Dendritic cell treated with granulocyte-macrophage colony-stimulating factor and Interleukin-4, amounts not matched to agents 40 ng/mL and 50 ng/mL, for 4 days (primary cell): Measurements from ENCODE around the gene KCNJ4.

Experiments used
- H3K27ac Mint-ChIP-seq: one replicate; pipeline ENCODE4 v1.8.0; 2022; ENCODE audit warnings: mild to moderate bottlenecking, mixed read lengths
- H3K27me3 Mint-ChIP-seq: one replicate; pipeline ENCODE4 v1.8.0; 2022; ENCODE audit warnings: mild to moderate bottlenecking, mixed read lengths
- H3K36me3 Mint-ChIP-seq: one replicate; pipeline ENCODE4 v1.8.0; 2022; ENCODE audit warnings: low read depth, mixed read lengths
- H3K4me1 Mint-ChIP-seq: one replicate; pipeline ENCODE4 v1.8.0; 2022; ENCODE audit warnings: low read depth, mixed read lengths
- H3K4me3 Mint-ChIP-seq: one replicate; pipeline ENCODE4 v1.8.0; 2022; ENCODE audit warnings: mild to moderate bottlenecking, moderate library complexity, mixed read lengths
- H3K9me3 Mint-ChIP-seq: one replicate; pipeline ENCODE4 v1.8.0; 2022; ENCODE audit warnings: mixed read lengths
- intact Hi-C: fragments of 100-400 bp; cut with micrococcal nuclease; formaldehyde crosslinking; loops from one replicate; pipeline ENCODE4 v1.15.0; 2022

The KCNJ4 gene

GRCh38 chr22:38465673-38466490, 10.9 kb upstream of the KCNJ4 start:
- peaks cover 96% of the 10 kb centered on the region for H3K27me3 Mint-ChIP-seq
- no peak overlapping the region for H3K27ac Mint-ChIP-seq
- H3K4me3 Mint-ChIP-seq, result no peak overlapping the region
- H3K9me3 Mint-ChIP-seq, result no peaks in the 10 kb centered on the region
- H3K36me3 Mint-ChIP-seq, result no peaks in the 10 kb centered on the region
- intact Hi-C loops, result no loop called here
- H3K4me1 Mint-ChIP-seq, result peaks cover 16% of the 10 kb centered on the region

- intact Hi-C loops, result no loop called here
- no peaks in the 10 kb centered on the region for H3K36me3 Mint-ChIP-seq
- H3K9me3 Mint-ChIP-seq, result no peaks in the 10 kb centered on the region
- H3K4me3 Mint-ChIP-seq, result no peak overlapping the region
- H3K27ac Mint-ChIP-seq, result no peak overlapping the region
- H3K27me3 Mint-ChIP-seq, result peaks cover 96% of the 10 kb centered on the region
- peaks cover 16% of the 10 kb centered on the region for H3K4me1 Mint-ChIP-seq
Observed at GRCh38 chr22:38464992-38465672, 10.1 kb upstream of the KCNJ4 start.

- intact Hi-C loops, result no loop called here
Observed at GRCh38 chr22:38462960-38463784, 8.2 kb upstream of the KCNJ4 start.

DNA sequence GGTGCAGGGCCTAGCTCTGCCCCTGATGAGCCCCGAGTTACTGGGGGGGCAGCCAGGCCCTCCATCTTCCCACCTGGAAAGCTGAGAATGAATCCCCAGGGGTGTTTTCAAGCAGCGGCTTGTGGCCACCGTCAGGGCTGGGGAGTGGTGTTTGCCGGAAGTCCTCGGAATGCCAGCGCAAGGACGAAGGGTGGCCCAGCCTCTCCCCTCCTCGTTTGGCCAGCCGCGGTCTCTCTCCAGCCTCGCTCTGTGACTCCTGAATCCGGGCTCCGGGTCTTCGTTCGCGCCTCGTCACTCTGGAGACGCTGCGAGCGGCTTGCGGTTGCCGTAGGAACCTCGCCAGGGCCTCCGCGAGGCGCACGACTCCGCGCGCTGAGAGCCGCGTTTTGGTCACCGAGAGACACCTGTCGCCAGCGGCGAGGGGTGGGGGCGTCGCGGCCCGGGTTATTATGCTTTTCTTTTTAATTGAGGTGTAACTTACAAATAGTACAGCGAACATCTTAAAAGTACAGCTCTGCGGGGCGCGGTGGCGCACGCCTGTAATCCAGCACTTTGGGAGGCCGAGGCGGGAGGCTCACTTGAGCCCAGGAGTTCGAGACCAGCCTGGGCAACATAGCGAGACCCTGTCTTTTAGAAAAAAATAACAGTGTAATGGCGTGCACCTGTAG, 6.5 kb upstream of the KCNJ4 start:
- intact Hi-C loops, result no loop called here
- no peak overlapping the region for H3K4me3 Mint-ChIP-seq
- no peaks in the 10 kb centered on the region for H3K9me3 Mint-ChIP-seq
- peaks cover 6% of the 10 kb centered on the region for H3K4me1 Mint-ChIP-seq
- H3K36me3 Mint-ChIP-seq, result no peaks in the 10 kb centered on the region
- H3K27ac Mint-ChIP-seq, result no peak overlapping the region
- H3K27me3 Mint-ChIP-seq, result peaks cover 99% of the 10 kb centered on the region

More at GRCh38 chr22:38462960-38463784, 8.2 kb upstream of the KCNJ4 start:
- Mint-ChIP-seq H3K4me1 (peaks cover 14% of the 10 kb centered on the region), H3K36me3 (no peaks in the 10 kb centered on the region), H3K4me3 (no peak overlapping the region), H3K9me3 (no peaks in the 10 kb centered on the region), H3K27ac (no peak overlapping the region), H3K27me3 (peaks cover 98% of the 10 kb centered on the region)

DNA sequence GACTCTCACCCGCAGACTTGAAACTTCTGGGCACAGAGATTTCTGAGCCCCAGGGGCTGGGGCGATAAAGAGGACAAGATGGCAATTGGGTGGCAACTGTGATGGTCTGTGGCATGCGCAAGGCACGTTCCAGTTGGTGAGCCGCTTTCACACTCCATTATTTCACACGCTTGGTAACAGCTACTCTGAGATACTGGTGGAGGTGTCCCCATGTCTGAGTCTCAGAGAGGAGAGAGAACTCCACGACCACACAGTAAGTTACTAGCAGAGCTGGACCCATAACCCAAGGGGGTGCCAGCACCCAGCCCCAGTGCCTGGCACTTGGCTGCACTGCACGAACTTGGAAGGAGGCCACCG, 6.0 kb upstream of the KCNJ4 start:
- no peaks in the 10 kb centered on the region for H3K9me3 Mint-ChIP-seq
- peaks cover 99% of the 10 kb centered on the region for H3K27me3 Mint-ChIP-seq
- H3K27ac Mint-ChIP-seq, result no peak overlapping the region
- H3K4me3 Mint-ChIP-seq, result no peak overlapping the region
- intact Hi-C loops, result no loop called here
- no peaks in the 10 kb centered on the region for H3K36me3 Mint-ChIP-seq
- H3K4me1 Mint-ChIP-seq, result peaks cover 6% of the 10 kb centered on the region

DNA sequence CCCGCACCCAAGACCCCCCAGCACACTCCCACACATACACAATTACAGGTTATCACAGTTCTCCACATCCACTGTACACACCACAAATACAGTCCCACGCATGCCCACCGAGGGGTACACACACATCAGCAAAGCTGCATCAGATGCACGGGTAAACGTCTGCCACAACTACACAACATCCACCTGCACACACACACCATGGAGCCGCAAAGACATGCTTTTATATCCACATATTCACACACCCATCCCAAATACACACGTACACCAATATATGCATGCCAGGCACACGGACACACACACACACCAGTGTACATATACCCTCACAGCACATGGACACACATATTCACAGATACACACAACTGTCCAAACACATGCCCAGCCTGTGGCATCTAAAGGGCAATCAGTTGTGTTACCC, 5.4 kb upstream of the KCNJ4 start:
- no peak overlapping the region for H3K27ac Mint-ChIP-seq
- H3K27me3 Mint-ChIP-seq, result peaks cover 97% of the 10 kb centered on the region
- intact Hi-C loops, result no loop called here
- no peak overlapping the region for H3K4me3 Mint-ChIP-seq
- no peaks in the 10 kb centered on the region for H3K9me3 Mint-ChIP-seq
- H3K4me1 Mint-ChIP-seq, result peaks cover 6% of the 10 kb centered on the region
- H3K36me3 Mint-ChIP-seq, result no peaks in the 10 kb centered on the region

DNA sequence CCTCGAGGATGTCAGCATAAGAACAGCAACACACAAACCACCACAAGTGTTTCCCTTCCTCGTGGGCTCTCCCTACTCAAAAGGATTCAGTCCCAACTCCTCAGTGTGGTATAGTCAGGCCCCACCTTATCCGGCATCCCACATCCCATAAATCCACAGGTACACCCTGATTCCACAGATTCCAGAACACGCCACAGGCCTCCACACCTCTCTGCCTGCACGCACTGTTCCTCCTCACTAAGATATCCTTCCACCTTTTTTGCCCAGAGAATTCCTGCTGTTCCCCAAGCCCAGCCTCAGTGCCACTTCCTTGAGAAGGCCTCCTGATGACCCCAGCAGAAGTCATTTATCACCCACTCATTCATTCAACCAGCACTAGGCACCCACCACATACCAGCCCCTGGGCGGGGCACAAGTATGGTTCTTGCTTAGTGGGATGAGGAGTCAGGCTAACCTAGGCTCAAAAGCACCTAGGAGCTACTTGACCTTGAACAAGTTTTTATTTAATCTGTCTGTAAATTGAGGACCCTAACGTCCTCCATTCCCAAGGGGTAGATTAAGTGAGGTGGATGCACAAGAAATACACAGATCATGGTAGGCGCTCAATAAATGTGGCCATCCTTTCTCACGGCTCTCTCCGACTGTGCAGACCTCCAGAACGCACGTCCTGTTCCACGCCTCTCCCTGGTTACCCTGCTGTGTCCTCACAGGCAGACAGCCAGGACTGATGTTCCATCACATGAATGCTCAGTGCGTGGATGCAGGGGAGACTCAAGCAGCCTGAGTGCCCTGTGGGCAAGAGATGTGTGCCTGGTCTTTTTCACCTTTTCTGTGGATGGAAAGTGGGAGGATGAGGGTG, 2.1 kb upstream of the KCNJ4 start:
- Mint-ChIP-seq H3K27me3 (peaks cover 91% of the 10 kb centered on the region), H3K36me3 (no peaks in the 10 kb centered on the region), H3K9me3 (no peaks in the 10 kb centered on the region), H3K27ac (no peak overlapping the region), H3K4me1 (peaks cover 9% of the 10 kb centered on the region), H3K4me3 (no peak overlapping the region)
- intact Hi-C loops, result no loop called here

DNA sequence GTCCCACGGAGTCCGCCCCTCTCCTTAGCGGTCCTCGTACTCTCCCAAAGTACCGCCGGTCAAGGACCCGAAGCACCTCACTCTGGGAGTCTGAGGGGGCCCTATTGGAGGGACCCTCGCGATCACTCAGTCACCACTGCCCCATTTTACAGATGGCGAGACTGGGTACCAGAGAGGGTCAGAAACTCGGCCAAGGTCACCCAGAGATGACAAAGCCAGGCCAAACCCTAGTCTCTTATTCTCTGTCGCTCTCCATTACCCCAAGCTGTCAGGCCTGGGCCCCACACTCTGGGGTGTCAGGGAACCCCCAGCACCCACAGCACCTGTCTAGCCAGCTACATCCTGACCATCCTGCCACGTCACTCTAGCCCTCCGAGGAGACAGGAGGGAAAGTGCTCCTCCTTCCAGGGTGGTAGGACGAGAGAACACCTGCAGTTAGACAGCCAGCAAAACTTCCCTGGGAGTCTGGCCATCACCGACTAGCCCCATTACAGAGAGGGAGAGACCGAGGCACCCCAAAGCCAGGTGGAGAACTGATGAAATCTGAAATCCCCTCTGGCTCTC, 1.4 kb upstream of the KCNJ4 start:
- Mint-ChIP-seq H3K27ac (no peak overlapping the region), H3K4me3 (no peak overlapping the region), H3K4me1 (peaks cover 9% of the 10 kb centered on the region), H3K36me3 (no peaks in the 10 kb centered on the region), H3K9me3 (no peaks in the 10 kb centered on the region), H3K27me3 (peaks cover 91% of the 10 kb centered on the region)
- intact Hi-C loops, result no loop called here

GRCh38 chr22:38455530-38456271, 702 bp upstream of the KCNJ4 start:
- Mint-ChIP-seq H3K36me3 (no peaks in the 10 kb centered on the region), H3K9me3 (no peaks in the 10 kb centered on the region), H3K27ac (no peak overlapping the region), H3K4me1 (peaks cover 9% of the 10 kb centered on the region), H3K4me3 (no peak overlapping the region), H3K27me3 (peaks cover 91% of the 10 kb centered on the region)
- intact Hi-C loops, result no loop called here

DNA sequence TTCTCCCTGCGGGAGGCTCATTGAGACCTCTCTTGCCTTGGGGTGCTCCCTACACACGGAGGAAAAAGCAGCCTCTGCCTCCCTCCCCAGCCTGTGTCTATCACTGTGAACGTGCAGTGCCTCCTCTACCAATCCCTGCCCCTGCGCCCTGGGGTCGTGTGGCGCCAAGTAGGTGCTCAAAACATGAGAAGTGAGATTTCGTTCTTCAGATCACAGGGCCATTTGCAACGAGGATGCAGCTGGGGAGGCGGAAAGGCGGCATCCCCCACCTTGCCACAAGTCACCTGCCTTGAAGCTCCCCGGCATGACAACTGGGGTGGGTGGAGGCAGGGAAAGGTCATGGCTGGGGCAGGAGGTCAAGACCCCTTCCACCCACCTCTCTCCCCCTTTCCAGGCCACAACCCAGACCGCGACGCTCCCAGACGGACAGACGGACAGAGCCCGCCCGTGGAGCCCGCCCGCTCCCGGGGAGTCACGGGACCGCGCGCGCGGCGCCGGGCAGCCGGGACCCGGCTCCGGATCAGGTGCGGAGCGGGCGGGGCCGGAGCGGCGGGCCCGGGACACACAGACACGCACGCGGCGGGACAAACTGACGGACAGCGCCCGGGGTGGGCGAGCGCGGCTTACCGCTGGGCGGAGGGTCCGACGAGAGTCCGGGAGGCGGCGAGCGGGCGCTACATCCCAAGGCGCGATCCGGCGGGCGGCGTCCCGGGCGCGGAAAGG, 485 bp downstream of the KCNJ4 start:
- no peaks in the 10 kb centered on the region for H3K9me3 Mint-ChIP-seq
- intact Hi-C loops, result no loop called here
- peak overlapping the region; percentile 56 for H3K4me3 Mint-ChIP-seq
- H3K27ac Mint-ChIP-seq, result no peak overlapping the region
- no peaks in the 10 kb centered on the region for H3K36me3 Mint-ChIP-seq
- H3K4me1 Mint-ChIP-seq, result peaks cover 9% of the 10 kb centered on the region
- H3K27me3 Mint-ChIP-seq, result peaks cover 91% of the 10 kb centered on the region

- Mint-ChIP-seq H3K27me3 (peaks cover 91% of the 10 kb centered on the region), H3K4me1 (peaks cover 9% of the 10 kb centered on the region), H3K36me3 (no peaks in the 10 kb centered on the region), H3K9me3 (no peaks in the 10 kb centered on the region), H3K27ac (no peak overlapping the region), H3K4me3 (no peak overlapping the region)
- intact Hi-C loops, result no loop called here
Observed at GRCh38 chr22:38453996-38454352, 1.0 kb downstream of the KCNJ4 start.
